BE2C (cell line): ENCODE results near the gene SPATA9.

Experiments
- DNase-seq: peaks from one replicate; pipeline ENCODE4 v3.0.0-alpha.2; 2020
- H3K27me3 ChIP-seq: fragments of 250-450 bp; sonication (Bioruptor Pico); 2 replicates; pipeline ENCODE4 v1.5.1; 2020; ENCODE audit warnings: mild to moderate bottlenecking
- H3K36me3 ChIP-seq: fragments of 250-450 bp; sonication (Bioruptor Pico); 2 replicates; pipeline ENCODE4 v1.5.1; 2020; ENCODE audit warnings: mild to moderate bottlenecking
- H3K4me1 ChIP-seq: fragments of 250-450 bp; sonication (Bioruptor Pico); 2 replicates; pipeline ENCODE4 v1.5.1; 2020
- H3K4me3 ChIP-seq: 2 replicates; pipeline ENCODE4 v1.5.1; 2011; ENCODE audit warnings: low read depth, low read length
- H3K9me3 ChIP-seq: fragments of 250-450 bp; sonication (Bioruptor Pico); 2 replicates; pipeline ENCODE4 v1.5.1; 2020
- TF ChIP-seq, protein P1 (sequence below): IDR thresholded peaks from 2 replicates; pipeline ENCODE4 v1.5.1; 2012; ENCODE audit warnings: mild to moderate bottlenecking, low read depth, low read length

Gene SPATA9

DNA sequence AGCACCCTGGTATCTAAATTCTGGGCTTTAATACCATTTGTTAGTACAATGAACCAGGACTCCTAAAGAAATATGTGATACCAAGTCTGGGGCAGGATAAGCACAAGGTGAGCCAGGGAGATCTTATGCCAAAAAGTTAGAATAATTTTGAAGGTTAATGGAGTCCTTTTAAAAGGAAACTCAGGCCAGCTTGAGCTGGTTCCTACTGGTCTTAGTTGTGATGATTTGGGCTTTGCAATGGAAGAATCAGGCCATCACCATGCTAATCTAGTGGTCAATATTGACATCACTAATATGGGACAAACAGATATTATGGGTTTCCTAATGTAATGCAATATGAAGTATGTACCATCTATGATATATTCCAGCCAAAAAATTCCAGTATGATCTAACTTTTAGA is 7.5 kb upstream of the SPATA9 start:
- H3K4me1 ChIP-seq: no peaks in the 10 kb centered on the region
- TF ChIP-seq, protein P1, sequence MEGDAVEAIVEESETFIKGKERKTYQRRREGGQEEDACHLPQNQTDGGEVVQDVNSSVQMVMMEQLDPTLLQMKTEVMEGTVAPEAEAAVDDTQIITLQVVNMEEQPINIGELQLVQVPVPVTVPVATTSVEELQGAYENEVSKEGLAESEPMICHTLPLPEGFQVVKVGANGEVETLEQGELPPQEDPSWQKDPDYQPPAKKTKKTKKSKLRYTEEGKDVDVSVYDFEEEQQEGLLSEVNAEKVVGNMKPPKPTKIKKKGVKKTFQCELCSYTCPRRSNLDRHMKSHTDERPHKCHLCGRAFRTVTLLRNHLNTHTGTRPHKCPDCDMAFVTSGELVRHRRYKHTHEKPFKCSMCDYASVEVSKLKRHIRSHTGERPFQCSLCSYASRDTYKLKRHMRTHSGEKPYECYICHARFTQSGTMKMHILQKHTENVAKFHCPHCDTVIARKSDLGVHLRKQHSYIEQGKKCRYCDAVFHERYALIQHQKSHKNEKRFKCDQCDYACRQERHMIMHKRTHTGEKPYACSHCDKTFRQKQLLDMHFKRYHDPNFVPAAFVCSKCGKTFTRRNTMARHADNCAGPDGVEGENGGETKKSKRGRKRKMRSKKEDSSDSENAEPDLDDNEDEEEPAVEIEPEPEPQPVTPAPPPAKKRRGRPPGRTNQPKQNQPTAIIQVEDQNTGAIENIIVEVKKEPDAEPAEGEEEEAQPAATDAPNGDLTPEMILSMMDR: no peak
- H3K9me3 ChIP-seq: no peaks in the 10 kb centered on the region
- H3K36me3 ChIP-seq: no peaks in the 10 kb centered on the region
- H3K27me3 ChIP-seq: no peaks in the 10 kb centered on the region
- no peak overlapping the region for H3K4me3 ChIP-seq
- DNase-seq: no peak

DNA sequence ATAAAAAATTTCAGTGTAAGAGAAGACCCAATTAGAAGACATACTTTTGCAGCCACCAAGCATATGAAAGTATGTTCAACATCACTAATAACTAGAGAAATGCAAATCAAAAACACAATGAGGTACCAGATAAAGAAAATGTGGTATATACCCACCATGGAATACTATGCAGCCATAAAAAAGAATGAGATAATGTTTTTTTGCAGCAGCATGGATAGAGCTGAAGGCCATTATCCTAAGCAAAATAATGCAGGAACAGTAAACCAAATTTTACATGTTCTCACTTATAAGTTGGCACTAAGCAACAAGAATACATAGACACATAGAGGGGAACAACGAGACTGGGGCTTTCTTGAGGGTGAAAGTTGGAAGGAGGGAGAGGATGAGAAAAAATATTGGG is 6.9 kb upstream of the SPATA9 start:
- TF ChIP-seq, protein P1: no peak
- no peaks in the 10 kb centered on the region for H3K27me3 ChIP-seq
- H3K9me3 ChIP-seq: no peaks in the 10 kb centered on the region
- no peaks in the 10 kb centered on the region for H3K36me3 ChIP-seq
- H3K4me3 ChIP-seq: no peak overlapping the region
- no peaks in the 10 kb centered on the region for H3K4me1 ChIP-seq
- DNase-seq: no peak

DNA sequence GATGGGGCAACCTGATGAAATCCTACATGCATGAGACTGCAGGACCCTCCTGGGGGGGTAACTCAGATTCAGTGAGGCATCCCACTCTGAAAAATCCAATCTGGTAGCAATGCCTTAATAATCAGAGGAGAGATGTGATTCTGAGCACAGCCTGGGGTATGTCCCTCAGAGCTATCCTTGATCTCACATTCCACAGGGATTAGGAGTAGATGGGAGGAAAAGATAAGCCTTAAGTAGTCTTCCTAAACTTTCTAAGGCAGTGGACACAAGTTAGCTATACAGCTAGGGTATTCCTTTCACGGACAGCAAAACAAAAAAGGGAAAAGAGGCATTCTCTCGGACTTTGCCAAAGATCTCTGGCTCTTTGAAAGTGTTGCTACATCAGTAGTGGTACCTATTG is 3.9 kb upstream of the SPATA9 start:
- H3K9me3 ChIP-seq: no peaks in the 10 kb centered on the region
- TF ChIP-seq, protein P1: no peak
- H3K4me3 ChIP-seq: no peak overlapping the region
- H3K27me3 ChIP-seq: no peaks in the 10 kb centered on the region
- peaks cover 1% of the 10 kb centered on the region; the same call in 1 of the 2 replicates for H3K4me1 ChIP-seq
- DNase-seq: no peak
- H3K36me3 ChIP-seq: no peaks in the 10 kb centered on the region

DNA sequence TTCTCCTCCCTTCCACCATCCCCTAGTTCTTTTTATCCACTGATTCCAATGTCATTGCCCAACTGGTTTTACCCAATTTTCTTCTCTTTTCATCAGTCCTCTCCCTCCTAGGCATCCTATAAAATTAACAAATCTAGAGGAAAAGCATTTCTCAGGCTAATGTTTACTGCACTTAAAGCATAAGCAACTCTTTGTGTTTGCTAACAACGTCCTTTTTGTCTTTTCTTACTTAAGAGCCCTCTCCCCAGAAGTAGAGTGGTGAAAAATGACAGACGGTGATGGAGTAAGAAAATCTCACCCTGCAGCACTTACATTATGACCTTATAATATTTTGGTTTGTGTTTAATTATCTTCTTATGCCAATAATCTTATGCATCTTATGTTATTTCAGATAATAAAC is 1.6 kb upstream of the SPATA9 start:
- no peak for DNase-seq
- no peaks in the 10 kb centered on the region for H3K9me3 ChIP-seq
- no peaks in the 10 kb centered on the region for H3K27me3 ChIP-seq
- no peaks in the 10 kb centered on the region for H3K36me3 ChIP-seq
- TF ChIP-seq, protein P1: no peak
- no peak overlapping the region for H3K4me3 ChIP-seq
- peaks cover 9% of the 10 kb centered on the region; the same call in 1 of the 2 replicates for H3K4me1 ChIP-seq

DNA sequence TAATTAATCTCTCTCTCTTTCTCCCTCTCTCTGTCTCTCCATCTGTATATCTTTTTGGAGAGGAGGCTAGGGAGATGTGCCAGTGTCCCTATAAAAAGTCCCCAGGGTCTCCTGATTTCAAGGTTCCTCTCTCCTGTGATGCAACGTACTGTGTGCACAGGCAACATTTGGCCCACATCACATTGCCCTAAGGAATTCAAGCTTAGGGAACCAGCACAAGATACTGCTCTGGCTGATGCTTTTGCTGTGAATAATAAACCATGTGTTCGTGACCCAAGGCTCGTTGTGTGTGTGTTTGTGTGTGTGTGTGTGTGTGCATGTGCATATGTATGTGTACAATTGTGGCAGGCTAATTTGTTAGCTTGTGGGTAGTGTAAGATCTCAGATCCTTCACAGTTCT is 9.7 kb downstream of the SPATA9 start:
- no peaks in the 10 kb centered on the region for H3K36me3 ChIP-seq
- DNase-seq: no peak
- H3K4me3 ChIP-seq: no peak overlapping the region
- H3K9me3 ChIP-seq: no peaks in the 10 kb centered on the region
- no peaks in the 10 kb centered on the region for H3K27me3 ChIP-seq
- TF ChIP-seq, protein P1: no peak
- H3K4me1 ChIP-seq: peaks cover 10% of the 10 kb centered on the region

DNA sequence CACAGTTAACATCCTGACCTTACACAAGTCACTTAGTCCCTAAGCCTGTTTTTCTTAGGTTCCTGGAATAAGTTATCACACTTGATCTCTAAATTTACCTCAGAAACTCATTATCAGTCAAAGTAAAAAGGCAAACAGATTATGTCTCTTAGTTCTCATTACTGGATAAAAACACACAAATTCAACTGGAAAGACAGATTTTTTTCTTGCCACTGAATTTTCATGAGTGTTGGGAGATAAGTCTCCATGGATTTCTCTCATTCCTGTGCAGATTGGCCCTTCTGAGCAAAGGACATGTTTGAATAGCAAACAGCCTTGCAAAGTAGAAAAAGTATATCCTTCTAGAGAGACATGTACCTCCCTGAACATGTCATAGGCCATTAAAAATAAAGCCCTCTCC is 10.2 kb downstream of the SPATA9 start:
- TF ChIP-seq, protein P1: no peak
- no peak for DNase-seq
- Histone ChIP-seq H3K4me1 (peaks cover 10% of the 10 kb centered on the region), H3K4me3 (no peak overlapping the region), H3K36me3 (no peaks in the 10 kb centered on the region), H3K9me3 (no peaks in the 10 kb centered on the region), H3K27me3 (no peaks in the 10 kb centered on the region)
